Esophagus muscularis mucosa (tissue), 4 donors: Measurements from ENCODE around the gene MB.

Source experiments
- EP300 ChIP-seq: sonication (generic); formaldehyde crosslinking; IDR thresholded peaks from one replicate; pipeline ENCODE4 v1.6.1; 2017; ENCODE audit warnings: antibody characterized with exemption
- POLR2A ChIP-seq: fragments of 450-650 bp; IDR thresholded peaks from one replicate; pipeline ENCODE4 v1.6.1; 2017; ENCODE audit warnings: antibody characterized with exemption, moderate library complexity, mild to moderate bottlenecking, low read depth
- POLR2AphosphoS5 ChIP-seq, 2 donors: sonication (generic); formaldehyde crosslinking; IDR thresholded peaks; one replicate each; pipeline ENCODE4 v1.6.1; 2017; ENCODE audit warnings: antibody characterized with exemption in 2 of 2
- TF ChIP-seq, protein P1 (sequence below), 3 experiments: fragments of 200-600 bp in 2 of 3; fragments of 450-650 bp in 1 of 3; sonication (generic) in 2 of 3; IDR thresholded peaks; one replicate each; pipeline ENCODE4 v1.5.1; 2017 to 2019; ENCODE audit warnings: antibody characterized with exemption in 3 of 3, mild to moderate bottlenecking in 2 of 3, moderate library complexity in 1 of 3

DNA sequence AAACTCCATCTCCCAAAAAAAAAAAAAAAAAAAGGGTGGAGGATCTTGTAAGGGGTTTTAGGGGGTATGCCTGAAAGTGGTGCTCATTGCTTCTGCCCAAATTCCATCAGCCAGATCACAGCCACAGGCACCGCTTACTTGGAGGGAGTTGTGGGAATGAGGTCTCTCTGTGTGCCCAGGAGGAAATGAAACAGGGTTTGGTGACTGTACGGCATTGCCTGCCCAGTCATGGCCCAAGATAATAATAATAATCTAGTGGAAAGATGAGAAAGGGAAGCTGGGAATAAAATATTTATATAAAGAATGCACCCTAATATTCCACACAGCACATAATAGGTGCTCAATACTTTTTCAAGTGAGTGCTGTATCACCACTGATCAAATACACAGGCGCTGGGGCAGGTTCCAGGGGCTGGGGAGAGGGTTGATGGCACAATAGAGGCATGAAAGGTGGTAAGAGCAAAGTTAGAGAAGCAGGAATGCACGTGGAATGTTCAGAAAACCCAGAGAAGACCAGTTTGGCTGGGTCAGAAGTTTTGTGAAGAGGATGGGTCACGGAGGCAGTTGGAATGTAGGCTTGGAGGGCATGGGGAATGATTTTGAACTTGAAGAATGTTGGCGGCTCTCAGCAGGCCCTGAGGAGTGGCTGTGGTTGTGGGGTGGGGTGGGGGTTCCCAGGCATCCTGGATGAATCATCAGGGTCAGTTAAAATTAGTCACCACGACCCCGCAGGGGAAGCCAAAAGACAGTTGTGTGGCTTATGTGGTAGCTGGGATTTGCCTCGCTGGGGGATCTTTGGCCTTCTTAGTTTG lies 12.5 kb upstream of the MB start:
- TF ChIP-seq, protein P1, sequence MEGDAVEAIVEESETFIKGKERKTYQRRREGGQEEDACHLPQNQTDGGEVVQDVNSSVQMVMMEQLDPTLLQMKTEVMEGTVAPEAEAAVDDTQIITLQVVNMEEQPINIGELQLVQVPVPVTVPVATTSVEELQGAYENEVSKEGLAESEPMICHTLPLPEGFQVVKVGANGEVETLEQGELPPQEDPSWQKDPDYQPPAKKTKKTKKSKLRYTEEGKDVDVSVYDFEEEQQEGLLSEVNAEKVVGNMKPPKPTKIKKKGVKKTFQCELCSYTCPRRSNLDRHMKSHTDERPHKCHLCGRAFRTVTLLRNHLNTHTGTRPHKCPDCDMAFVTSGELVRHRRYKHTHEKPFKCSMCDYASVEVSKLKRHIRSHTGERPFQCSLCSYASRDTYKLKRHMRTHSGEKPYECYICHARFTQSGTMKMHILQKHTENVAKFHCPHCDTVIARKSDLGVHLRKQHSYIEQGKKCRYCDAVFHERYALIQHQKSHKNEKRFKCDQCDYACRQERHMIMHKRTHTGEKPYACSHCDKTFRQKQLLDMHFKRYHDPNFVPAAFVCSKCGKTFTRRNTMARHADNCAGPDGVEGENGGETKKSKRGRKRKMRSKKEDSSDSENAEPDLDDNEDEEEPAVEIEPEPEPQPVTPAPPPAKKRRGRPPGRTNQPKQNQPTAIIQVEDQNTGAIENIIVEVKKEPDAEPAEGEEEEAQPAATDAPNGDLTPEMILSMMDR (IDR thresholded peaks at IDR 0.05), result no peak
- TF ChIP-seq POLR2A, result no peak
- no peak for TF ChIP-seq EP300
- peak in 1 of 2 donors; percentile 74 for TF ChIP-seq POLR2AphosphoS5 (IDR thresholded peaks at IDR 0.05)
